ENCODE measurements around the gene OPN1MW3.

Gene OPN1MW3

DNA sequence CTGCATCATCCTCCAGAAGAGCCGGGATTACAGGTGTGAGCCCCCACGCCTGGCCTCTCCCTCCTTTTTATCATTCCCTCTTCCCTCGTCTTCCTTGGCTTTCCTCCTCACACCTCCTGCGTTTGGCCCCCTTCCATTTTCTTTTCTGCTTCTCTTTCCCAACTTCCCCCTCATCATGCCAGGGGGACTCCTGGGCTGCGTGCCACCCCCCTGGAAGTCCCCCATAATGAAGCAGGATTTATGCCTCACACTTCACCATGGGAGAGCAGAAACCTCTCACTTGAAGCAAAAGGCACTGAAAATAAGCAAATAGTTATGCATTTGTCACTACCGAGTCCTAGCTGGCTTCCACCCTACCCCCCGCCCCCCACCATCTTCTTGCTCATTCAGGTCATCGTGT is 46.1 kb downstream of the OPN1MW3 start:
- TF ChIP-seq, protein P1, sequence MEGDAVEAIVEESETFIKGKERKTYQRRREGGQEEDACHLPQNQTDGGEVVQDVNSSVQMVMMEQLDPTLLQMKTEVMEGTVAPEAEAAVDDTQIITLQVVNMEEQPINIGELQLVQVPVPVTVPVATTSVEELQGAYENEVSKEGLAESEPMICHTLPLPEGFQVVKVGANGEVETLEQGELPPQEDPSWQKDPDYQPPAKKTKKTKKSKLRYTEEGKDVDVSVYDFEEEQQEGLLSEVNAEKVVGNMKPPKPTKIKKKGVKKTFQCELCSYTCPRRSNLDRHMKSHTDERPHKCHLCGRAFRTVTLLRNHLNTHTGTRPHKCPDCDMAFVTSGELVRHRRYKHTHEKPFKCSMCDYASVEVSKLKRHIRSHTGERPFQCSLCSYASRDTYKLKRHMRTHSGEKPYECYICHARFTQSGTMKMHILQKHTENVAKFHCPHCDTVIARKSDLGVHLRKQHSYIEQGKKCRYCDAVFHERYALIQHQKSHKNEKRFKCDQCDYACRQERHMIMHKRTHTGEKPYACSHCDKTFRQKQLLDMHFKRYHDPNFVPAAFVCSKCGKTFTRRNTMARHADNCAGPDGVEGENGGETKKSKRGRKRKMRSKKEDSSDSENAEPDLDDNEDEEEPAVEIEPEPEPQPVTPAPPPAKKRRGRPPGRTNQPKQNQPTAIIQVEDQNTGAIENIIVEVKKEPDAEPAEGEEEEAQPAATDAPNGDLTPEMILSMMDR (IDR thresholded peaks at IDR 0.05; ENCODE audit: low read depth, low read length, missing control alignments): no peak
- H3K4me3 ChIP-seq (ENCODE audit: low read depth, low read length): no peak overlapping the region
- in situ Hi-C loops (cut with HindIII; ENCODE audit: low sequenced_read_pairs): no loop called here
- DNase-seq (ENCODE audit: low read depth): no peak

DNA sequence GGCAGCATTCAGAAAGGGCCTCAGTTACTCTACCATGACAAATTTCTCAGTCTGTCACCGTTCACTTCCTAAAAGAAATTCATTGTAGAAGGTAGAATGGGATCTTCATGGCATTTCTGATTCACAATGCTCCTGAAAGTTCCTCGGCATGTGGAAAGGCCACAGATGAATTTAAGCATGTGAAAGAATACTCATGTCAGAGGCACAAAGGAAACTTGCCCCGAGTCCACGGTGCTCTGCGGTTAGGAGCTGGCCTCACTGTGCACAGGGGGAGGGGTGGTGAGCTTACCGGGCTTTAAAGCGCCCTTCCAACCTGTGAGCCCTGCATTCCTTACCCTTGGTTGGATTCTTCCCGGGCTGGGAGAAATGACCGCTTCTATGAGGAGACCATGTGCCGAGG is 47.5 kb downstream of the OPN1MW3 start:
- in situ Hi-C loops (cut with HindIII; ENCODE audit: low sequenced_read_pairs): no loop called here
- H3K4me3 ChIP-seq (ENCODE audit: low read depth, low read length): no peak overlapping the region
- TF ChIP-seq, protein P1 (IDR thresholded peaks at IDR 0.05; ENCODE audit: low read depth, low read length, missing control alignments): no peak
- no peak for DNase-seq (ENCODE audit: low read depth)

DNA sequence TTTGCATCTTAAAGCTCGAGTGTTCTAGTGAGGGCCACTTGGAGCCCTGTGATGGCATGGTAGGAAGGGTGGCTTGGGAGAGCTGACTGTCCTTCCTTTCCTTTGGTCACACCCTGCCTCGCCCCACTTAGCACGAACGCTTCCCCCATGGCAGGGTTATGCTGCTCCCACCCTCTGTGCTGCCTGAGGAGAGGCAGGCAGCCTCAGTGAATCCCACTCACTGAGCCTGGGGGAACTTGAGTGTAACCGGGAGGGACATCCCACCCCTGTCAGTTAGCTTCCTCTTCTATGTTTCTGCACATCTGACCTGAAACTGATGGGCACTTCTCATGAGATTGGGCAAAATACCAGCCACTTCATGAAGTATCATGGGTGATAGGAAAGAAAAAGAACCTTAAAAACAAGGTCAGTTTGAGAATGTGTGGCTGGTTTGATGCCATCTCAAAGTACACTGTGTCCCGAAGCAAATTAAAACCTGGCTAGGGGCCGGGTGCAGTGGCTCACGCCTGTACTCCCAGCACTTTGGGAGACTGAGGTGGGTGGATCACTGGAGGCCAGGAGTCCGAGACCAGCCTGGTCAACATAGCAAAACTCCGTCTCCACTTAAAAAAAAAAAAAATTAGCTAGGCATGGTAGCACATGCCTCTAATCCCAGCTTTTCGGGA is 48.3 kb downstream of the OPN1MW3 start:
- TF ChIP-seq, protein P1 (IDR thresholded peaks at IDR 0.05; ENCODE audit: low read depth, low read length, missing control alignments): no peak
- in situ Hi-C loops (cut with HindIII; ENCODE audit: low sequenced_read_pairs): no loop called here
- no peak overlapping the region for H3K4me3 ChIP-seq (ENCODE audit: low read depth, low read length)
- DNase-seq (ENCODE audit: low read depth): no peak

DNA sequence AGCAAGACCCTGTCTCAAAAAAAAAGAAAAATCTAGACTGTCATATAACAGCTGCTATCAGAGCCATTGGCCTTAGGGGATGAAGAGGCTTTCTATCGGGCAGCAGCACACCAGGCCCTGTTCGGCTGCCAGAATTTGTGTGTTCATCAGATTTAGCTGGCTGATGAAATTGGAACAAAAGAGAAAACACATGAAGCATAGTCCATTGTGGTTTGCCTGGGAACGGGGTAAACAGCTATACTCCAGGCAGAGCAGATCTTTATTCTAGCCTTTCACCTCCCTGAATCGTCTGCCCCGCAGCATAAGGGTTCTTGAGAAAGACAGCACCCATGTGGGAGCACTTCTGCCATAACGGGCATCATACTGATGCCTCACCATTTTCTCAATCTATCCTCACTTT is 49.8 kb downstream of the OPN1MW3 start:
- TF ChIP-seq, protein P1 (IDR thresholded peaks at IDR 0.05; ENCODE audit: low read depth, low read length, missing control alignments): no peak
- in situ Hi-C loops (cut with HindIII; ENCODE audit: low sequenced_read_pairs): no loop called here
- no peak overlapping the region for H3K4me3 ChIP-seq (ENCODE audit: low read depth, low read length)
- no peak for DNase-seq (ENCODE audit: low read depth)

DNA sequence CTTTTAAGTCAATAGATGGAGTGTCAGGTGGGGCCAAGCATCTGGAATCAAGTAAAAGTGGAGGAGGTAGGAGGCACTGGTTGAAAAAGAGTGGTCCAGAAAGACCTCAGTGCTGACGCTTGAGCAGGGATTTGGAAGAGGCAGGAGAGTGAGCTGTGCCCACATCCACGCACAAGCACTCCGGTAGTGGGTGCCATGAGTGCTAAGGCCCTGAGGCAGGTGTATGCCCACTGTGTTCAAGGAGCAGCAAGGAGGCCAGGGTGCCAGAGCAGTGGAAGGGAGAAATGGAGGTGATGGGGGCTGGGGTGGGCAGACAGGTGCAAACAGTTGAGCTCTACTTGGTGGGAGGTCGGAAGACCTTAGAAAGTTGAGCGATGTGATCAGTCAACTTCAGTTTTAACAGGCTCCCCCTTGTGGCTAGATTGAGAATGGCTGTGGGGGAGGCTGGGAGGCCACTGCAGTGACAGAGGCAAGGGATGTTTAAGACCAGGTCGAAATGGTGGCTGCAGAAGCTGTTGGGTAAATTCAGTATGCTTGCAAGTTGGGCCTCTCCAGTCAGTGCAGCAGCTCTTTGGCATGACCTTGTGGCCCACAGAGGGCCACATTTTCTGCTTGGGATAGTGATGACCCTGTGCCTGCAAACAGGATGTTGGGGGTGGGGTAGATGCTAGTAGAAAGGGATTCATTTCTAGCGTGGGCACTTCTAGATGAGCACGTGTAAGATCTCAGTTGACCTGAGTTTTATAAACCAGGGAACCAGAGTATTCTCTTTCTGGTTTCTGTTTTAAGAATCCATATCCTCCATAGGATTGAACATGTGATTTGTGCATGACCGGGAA is 50.9 kb downstream of the OPN1MW3 start:
- no peak for DNase-seq (ENCODE audit: low read depth)
- TF ChIP-seq, protein P1 (IDR thresholded peaks at IDR 0.05; ENCODE audit: low read depth, low read length, missing control alignments): peak; percentile 68
- no peak overlapping the region for H3K4me3 ChIP-seq (ENCODE audit: low read depth, low read length)
- in situ Hi-C loops (cut with HindIII; ENCODE audit: low sequenced_read_pairs): no loop called here

DNA sequence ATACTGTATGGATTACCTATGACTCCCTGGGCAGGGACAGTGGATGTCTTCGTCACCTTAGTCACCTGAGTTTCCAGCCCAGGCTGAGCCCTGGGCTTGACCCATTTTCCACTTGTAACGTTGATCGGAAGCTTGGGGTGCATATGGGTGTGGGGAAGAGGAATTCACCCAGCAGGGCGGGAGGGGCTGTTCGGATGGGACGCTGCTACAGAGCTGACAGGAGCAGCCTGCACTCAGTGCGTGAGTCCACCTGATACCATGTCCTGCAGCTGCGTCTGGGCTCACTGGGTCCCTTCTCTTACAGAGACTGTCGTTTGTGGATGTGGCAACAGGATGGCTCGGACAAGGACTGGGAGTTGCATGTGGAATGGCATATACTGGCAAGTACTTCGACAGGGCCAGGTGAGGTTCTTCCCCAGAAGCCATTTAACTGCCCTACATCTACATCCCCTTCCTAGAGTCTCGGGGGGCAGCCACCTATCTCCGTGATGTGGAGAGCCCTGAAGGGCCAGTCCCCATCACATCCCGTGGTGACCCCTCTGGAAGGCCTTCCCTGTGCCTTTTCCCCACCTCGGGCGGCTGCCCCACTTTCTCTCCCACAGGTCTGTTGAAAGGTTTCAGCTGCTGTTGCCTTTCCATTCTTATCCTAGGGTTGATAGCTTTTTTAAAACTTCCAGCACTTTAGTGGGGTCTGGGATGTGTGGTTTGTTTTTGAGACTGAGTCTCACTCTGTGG is 51.8 kb downstream of the OPN1MW3 start:
- TF ChIP-seq, protein P1 (IDR thresholded peaks at IDR 0.05; ENCODE audit: low read depth, low read length, missing control alignments): no peak
- no peak for DNase-seq (ENCODE audit: low read depth)
- in situ Hi-C loops (cut with HindIII; ENCODE audit: low sequenced_read_pairs): no loop called here
- no peak overlapping the region for H3K4me3 ChIP-seq (ENCODE audit: low read depth, low read length)

Measured in astrocyte of the cerebellum (primary cell).